Stimulated activated CD8-positive, alpha-beta memory T cell treated with anti-CD3 and anti-CD28 coated beads, Interleukin-15, amount 100 ng/mL, for 48 hours (primary cell): ENCODE data around the gene SLC9A9.
A peak's percentile ranks its signal among the peaks of the same experiment; 100 is the strongest.
"Not testable (repeated sequence)": the region's sequence is repeated elsewhere in the genome, so short reads cannot be mapped to it uniquely, and the experiment has no call there.

ENCODE experiments used
- DNase-seq, 2 donors: peaks; one replicate each; pipeline ENCODE4 v3.0.0-alpha.2; 2020; ENCODE audit warnings: low read depth in 2 of 2

The SLC9A9 gene

GRCh38 chr3:143465666-143466065, 382.6 kb downstream of the SLC9A9 start:
- no peak for DNase-seq

- no peak for DNase-seq
These were observed 383.4 kb downstream of the SLC9A9 start for GRCh38 chr3:143464850-143465249.

- DNase-seq: no peak
These were observed 392.8 kb downstream of the SLC9A9 start for GRCh38 chr3:143455480-143455879.

- DNase-seq: no peak
These were observed 397.6 kb downstream of the SLC9A9 start for GRCh38 chr3:143450632-143451031.

GRCh38 chr3:143447491-143447890, 400.8 kb downstream of the SLC9A9 start:
- DNase-seq: no peak

- no peak for DNase-seq
These were observed 403.1 kb downstream of the SLC9A9 start for GRCh38 chr3:143445118-143445517.

GRCh38 chr3:143443851-143444331, 404.4 kb downstream of the SLC9A9 start:
- peak in 1 of 2 donors; percentile 26 for DNase-seq

GRCh38 chr3:143442814-143443447, 405.3 kb downstream of the SLC9A9 start:
- DNase-seq: no peak

GRCh38 chr3:143441516-143442171, 406.6 kb downstream of the SLC9A9 start:
- no peak for DNase-seq

- DNase-seq: no peak
These were observed 408.5 kb downstream of the SLC9A9 start for GRCh38 chr3:143439817-143440216.

- no peak for DNase-seq
These were observed 410.9 kb downstream of the SLC9A9 start for GRCh38 chr3:143437405-143437804.

GRCh38 chr3:143436231-143436930, 411.9 kb downstream of the SLC9A9 start:
- no peak for DNase-seq

GRCh38 chr3:143433787-143434378, 414.4 kb downstream of the SLC9A9 start:
- DNase-seq: no peak

- DNase-seq: not testable (repeated sequence)
These were observed 417.0 kb downstream of the SLC9A9 start for GRCh38 chr3:143431298-143431697.

GRCh38 chr3:143430568-143430967, 417.7 kb downstream of the SLC9A9 start:
- DNase-seq: no peak

- DNase-seq: no peak
These were observed 418.4 kb downstream of the SLC9A9 start for GRCh38 chr3:143429628-143430514.

GRCh38 chr3:143428294-143428693, 420.0 kb downstream of the SLC9A9 start:
- no peak for DNase-seq

GRCh38 chr3:143427631-143428030, 420.6 kb downstream of the SLC9A9 start:
- no peak for DNase-seq

- DNase-seq: no peak
These were observed 423.4 kb downstream of the SLC9A9 start for GRCh38 chr3:143424874-143425273.

- DNase-seq: no peak
These were observed 426.7 kb downstream of the SLC9A9 start for GRCh38 chr3:143421556-143421955.

GRCh38 chr3:143419611-143420010, 428.7 kb downstream of the SLC9A9 start:
- no peak for DNase-seq
